NCI-H146 treated with DMSO at 0.1 percent for 48 hours (cell line): Measurements from ENCODE around the gene PDE12.

Source experiments
- DNase-seq: peaks from one replicate; lab custom pipeline; 2025; ENCODE audit not compliant: unreplicated experiment; lab: John Stamatoyannopoulos, UW

Gene PDE12

GRCh38 chr3:57555738-57556458 is at the start of gene PDE12:
Gene PDE12 (plus strand): TSS chr3:57556274. CDS start chr3:57556380, 106 bp downstream.
- peak; percentile 66 for DNase-seq

- no peak for DNase-seq
These were observed 43.9 kb upstream of the PDE12 start for GRCh38 chr3:57512166-57512565.

GRCh38 chr3:57518276-57518915 is 37.7 kb upstream of the PDE12 start:
- no peak for DNase-seq

- no peak for DNase-seq
These were observed 25.9 kb upstream of the PDE12 start for GRCh38 chr3:57530071-57530608.

DNA sequence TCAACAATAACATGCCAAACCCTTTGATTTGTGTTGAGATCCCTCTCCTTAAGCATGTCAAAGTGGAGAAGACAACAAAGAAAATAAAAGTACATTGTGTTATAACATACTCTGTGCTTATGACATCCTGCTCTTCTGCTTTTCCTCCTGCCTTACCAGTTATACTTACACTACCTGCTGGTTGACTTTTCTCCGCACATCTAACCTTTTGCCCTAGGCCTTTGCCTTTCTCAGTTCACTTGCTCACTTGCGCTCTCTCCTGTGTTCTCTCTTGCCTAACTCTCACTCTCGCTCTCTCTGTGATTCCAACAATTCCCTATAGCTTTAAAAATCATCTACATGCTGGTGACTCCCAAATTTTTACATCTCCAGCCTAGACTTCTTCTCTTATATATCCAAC is 17.6 kb upstream of the PDE12 start:
- no peak for DNase-seq

GRCh38 chr3:57544181-57545125 is 11.6 kb upstream of the PDE12 start, which contains the start of gene DNAH12:
Gene DNAH12 (minus strand): TSS chr3:57544344. CDS start chr3:57542870, 1,474 bp downstream.
- peak; percentile 73 for DNase-seq

DNA sequence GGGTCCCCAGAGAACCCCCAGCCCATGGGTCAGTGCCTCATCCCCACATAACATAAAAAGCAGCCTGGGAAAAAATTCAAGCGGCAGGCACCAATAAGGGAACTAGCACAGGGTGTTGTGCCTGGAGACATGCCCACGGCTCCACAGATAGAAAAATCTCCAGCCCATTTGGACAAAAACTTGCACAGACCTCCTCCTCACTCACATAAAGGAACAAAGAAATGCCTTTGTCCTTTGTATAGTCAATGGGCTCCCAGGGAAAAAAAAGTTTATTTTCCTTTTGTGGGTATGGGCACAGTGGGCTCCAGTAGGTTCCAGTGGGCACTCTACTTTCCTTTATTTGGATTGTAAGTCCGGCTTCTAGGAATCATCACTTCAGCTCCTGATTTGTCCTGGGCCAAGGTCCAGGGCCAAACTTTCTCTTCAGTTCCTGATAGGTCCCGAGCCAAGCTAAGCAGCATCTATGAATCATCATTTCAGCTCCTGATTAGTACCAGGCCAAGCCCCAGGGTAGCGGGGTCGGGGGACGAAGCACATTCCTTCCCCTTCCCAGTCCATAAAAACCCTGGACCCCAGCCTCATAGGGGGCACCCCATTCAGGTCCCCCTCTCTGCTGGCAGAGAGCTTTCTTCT is 10.3 kb upstream of the PDE12 start:
- DNase-seq, result no peak

- DNase-seq, result no peak
These were observed 9.5 kb upstream of the PDE12 start for GRCh38 chr3:57546616-57547015.

GRCh38 chr3:57555306-57555705 is 768 bp upstream of the PDE12 start:
- DNase-seq, result peak; percentile 8

DNA sequence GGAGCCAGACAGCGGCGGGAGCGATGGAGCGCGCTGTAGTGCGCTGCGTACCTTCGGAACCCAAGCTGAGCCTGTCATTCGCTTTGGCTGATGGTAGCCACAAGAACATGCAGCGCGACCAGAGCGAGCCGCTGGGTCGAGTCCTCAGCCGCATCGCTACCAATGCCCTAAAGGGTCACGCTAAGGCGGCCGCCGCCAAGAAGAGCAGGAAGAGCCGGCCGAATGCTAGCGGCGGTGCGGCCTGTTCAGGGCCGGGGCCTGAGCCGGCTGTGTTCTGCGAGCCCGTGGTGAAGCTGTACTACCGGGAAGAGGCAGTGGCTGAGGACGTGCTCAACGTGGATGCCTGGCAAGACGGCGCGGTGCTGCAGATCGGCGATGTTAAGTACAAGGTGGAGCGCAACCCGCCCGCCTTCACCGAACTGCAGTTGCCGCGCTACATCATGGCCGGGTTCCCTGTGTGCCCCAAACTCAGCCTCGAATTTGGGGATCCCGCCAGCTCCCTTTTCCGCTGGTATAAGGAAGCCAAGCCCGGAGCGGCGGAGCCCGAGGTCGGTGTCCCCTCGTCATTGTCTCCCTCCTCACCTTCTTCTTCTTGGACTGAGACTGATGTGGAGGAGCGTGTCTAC is 498 bp downstream of the PDE12 start:
- no peak for DNase-seq

GRCh38 chr3:57557085-57557537 is 1.0 kb downstream of the PDE12 start:
- DNase-seq, result no peak

DNA sequence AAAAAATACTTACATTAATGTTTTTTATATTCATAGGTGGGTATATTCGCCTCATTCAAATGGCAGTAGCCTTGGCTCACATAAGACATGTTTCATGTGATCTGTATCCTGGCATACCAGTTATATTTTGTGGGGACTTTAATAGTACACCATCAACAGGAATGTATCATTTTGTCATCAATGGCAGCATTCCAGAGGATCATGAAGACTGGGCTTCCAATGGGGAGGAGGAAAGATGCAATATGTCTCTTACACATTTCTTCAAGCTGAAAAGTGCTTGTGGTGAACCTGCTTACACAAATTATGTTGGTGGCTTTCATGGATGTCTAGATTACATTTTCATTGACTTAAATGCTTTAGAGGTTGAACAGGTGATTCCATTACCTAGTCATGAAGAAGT is 3.5 kb downstream of the PDE12 start:
- DNase-seq, result no peak

GRCh38 chr3:57569859-57570450 is 13.9 kb downstream of the PDE12 start:
- no peak for DNase-seq

GRCh38 chr3:57570878-57571277 is 14.8 kb downstream of the PDE12 start:
- DNase-seq, result no peak

- no peak for DNase-seq
These were observed 16.0 kb downstream of the PDE12 start for GRCh38 chr3:57572096-57572495.

GRCh38 chr3:57575966-57576626 is 20.0 kb downstream of the PDE12 start:
- DNase-seq, result no peak

GRCh38 chr3:57577801-57578200 is 21.7 kb downstream of the PDE12 start:
- no peak for DNase-seq

DNA sequence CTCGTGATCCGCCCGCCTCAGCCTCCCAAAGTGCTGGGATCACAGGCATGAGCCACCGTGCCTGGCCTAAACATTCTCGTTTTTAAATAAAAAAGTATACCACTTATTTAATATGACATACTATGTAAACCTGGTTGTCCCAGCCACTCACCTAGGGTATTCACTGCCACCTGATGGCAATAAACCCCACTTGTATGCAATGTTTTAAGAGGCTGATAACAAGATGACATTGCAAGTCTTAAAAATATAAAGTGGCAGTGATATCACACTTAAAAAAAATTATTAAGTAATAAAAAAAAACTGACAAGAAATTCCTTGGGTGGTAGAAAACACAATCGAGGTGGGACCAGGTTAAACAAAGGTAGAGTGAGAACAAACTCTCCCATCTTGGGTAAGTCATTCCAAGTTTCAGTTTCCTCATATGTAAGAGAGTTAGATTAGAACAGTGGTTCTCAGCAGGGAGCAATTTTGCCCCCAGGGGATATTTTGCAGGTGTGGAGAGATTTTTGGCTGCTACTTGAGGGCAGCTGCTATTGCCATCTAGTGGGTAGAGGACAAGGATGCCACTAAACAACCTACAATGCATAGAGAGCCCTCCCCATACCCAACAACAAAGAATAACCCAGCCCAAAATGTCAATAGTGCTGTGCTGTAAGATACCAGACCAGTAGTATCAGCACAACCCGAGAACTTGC is 26.5 kb downstream of the PDE12 start:
- peak; percentile 32 for DNase-seq

DNA sequence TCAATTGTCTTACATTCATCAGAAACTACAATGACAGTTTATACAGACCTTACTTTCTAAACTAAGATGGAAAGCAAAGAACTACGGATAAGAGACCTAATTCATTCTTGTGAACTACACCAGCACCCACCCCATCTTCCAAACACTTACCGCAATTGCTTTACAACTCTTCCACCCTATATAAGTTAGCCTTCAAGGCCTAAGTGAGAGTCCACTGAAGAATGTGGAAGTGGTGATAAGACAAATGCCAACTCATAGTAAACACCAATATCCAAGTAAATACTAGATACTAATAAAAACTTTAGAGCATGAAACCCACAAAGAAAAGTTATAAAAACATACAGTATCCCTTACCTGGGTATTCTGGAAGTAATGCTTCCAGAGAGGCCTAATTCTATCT is 27.5 kb downstream of the PDE12 start:
- DNase-seq, result no peak
